A549 (cell line): Measurements from ENCODE around the gene SLC29A3. TPM values are rescaled to one million over a fixed set of nuclear protein-coding genes. Genes with fewer than 3 reads are reported as not detected.

Experiments
- ATAC-seq, 2 experiments: fragments of 200-7000 bp in 1 of 2; fragments of >200 bp in 1 of 2; cut with Nextera tagmentation in 1 of 2; cut with Tn5 transposase in 1 of 2; 3 replicates each; pipeline versions ENCODE4 v1.8.0 to v1.9.1; 2018 to 2020; ENCODE audit warnings: mild to moderate bottlenecking in 1 of 2, moderate library complexity in 1 of 2
- CTCF ChIA-PET: fragments of 300-600 bp; sonication (Branson Sonifier 250); formaldehyde crosslinking; extraction: SDS; loops from one replicate; lab custom pipeline; 2021; ENCODE audit warnings: antibody characterized with exemption, inconsistent platforms; lab: Yijun Ruan, JAX
- POLR2A ChIA-PET: fragments of 350-600 bp; formaldehyde crosslinking; extraction: SDS; loops from one replicate; lab custom pipeline; 2021; ENCODE audit warnings: antibody characterized with exemption, inconsistent platforms; lab: Yijun Ruan, JAX
- DNase-seq, 2 experiments: peaks; one replicate each; pipeline versions ENCODE4 v3.0.0 to v3.0.0-alpha.2; 2011 to 2016; ENCODE audit warnings: low read depth in 1 of 2, low spot score in 1 of 2
- FAIRE-seq: peaks from 2 replicates; lab custom pipeline; 2011; peaks lifted over from hg19 to GRCh38; lab: Jason Lieb, UNC
- H3K27ac ChIP-seq, 2 experiments: fragments of >200 bp; sonication (Bioruptor Twin); formaldehyde crosslinking; 3 replicates each; pipeline ENCODE4 v1.5.1; 2016 to 2017
- H3K4me1 ChIP-seq: fragments of >200 bp; sonication (Bioruptor Twin); formaldehyde crosslinking; 3 replicates; pipeline ENCODE4 v1.6.1; 2016
- H3K4me2 ChIP-seq: fragments of >200 bp; sonication (Bioruptor Twin); formaldehyde crosslinking; 3 replicates; pipeline ENCODE4 v1.6.1; 2016
- H3K4me3 ChIP-seq: fragments of >200 bp; sonication (Bioruptor Twin); formaldehyde crosslinking; 3 replicates; pipeline ENCODE4 v1.5.1; 2016
- H3K9me3 ChIP-seq: fragments of >200 bp; sonication (Bioruptor Twin); formaldehyde crosslinking; 3 replicates; pipeline ENCODE4 v1.6.1; 2016
- BHLHE40 ChIP-seq: IDR thresholded peaks from 2 replicates; pipeline ENCODE4 v1.6.1; 2012; ENCODE audit warnings: low read depth, low read length, inconsistent platforms
- CEBPB ChIP-seq, 2 experiments: fragments of >200 bp in 1 of 2; sonication (Bioruptor Twin) in 1 of 2; formaldehyde crosslinking in 1 of 2; IDR thresholded peaks; 2 replicates each; pipeline ENCODE4 v1.6.1; 2012 to 2016
- CHD2 ChIP-seq: fragments of 150-350 bp; IDR thresholded peaks from 2 replicates; pipeline ENCODE4 v1.6.1; 2014; ENCODE audit warnings: low read length; ENCODE audit not compliant: partially characterized antibody
- CHD4 ChIP-seq: fragments of 200-600 bp; sonication (generic); IDR thresholded peaks from 2 replicates; pipeline ENCODE4 v1.6.1; 2016; ENCODE audit warnings: antibody characterized with exemption, mild to moderate bottlenecking, borderline replicate concordance
- EP300 ChIP-seq, 2 experiments: fragments of >200 bp; sonication (Bioruptor Twin); formaldehyde crosslinking; IDR thresholded peaks; 2 replicates in 1 of 2; 3 replicates in 1 of 2; pipeline ENCODE4 v1.6.1; 2016 to 2017
- FOXS1 ChIP-seq: fragments of 250-450 bp; sonication (Bioruptor Pico); IDR thresholded peaks from 2 replicates; pipeline ENCODE4 v1.5.0; 2020; ENCODE audit warnings: mild to moderate bottlenecking, moderate library complexity
- GATA3 ChIP-seq: IDR thresholded peaks from 2 replicates; pipeline ENCODE4 v1.6.1; 2012; ENCODE audit warnings: borderline replicate concordance
- HES2 ChIP-seq: fragments of >200 bp; sonication (Bioruptor Twin); formaldehyde crosslinking; IDR thresholded peaks from 2 replicates; pipeline ENCODE4 v1.6.1; 2016
- HEYL ChIP-seq: fragments of 250-450 bp; sonication (Bioruptor Pico); IDR thresholded peaks from 2 replicates; pipeline ENCODE4 v1.8.0; 2021; ENCODE audit warnings: mild to moderate bottlenecking, moderate library complexity
- HOXB13 ChIP-seq: fragments of 250-450 bp; sonication (Bioruptor Pico); IDR thresholded peaks from 2 replicates; pipeline ENCODE4 v1.5.0; 2020; ENCODE audit warnings: low read depth, mild to moderate bottlenecking, moderate library complexity
- JUN ChIP-seq, 2 experiments: fragments of >200 bp; sonication (Bioruptor Twin); formaldehyde crosslinking; IDR thresholded peaks; 2 replicates in 1 of 2; 3 replicates in 1 of 2; pipeline ENCODE4 v1.6.1; 2016 to 2017
- JUNB ChIP-seq: fragments of >200 bp; sonication (Bioruptor Twin); formaldehyde crosslinking; IDR thresholded peaks from 2 replicates; pipeline ENCODE4 v1.6.1; 2016
- KDM1A ChIP-seq: fragments of 200-600 bp; sonication (generic); IDR thresholded peaks from 2 replicates; pipeline ENCODE4 v1.6.1; 2016; ENCODE audit warnings: low read depth, mild to moderate bottlenecking
- KDM5A ChIP-seq: fragments of 200-600 bp; sonication (generic); IDR thresholded peaks from 2 replicates; pipeline ENCODE4 v1.6.1; 2016; ENCODE audit warnings: antibody characterized with exemption, mild to moderate bottlenecking
- MYC ChIP-seq: IDR thresholded peaks from 2 replicates; pipeline ENCODE4 v1.6.1; 2012; ENCODE audit warnings: mild to moderate bottlenecking, inconsistent platforms, low read length, improper control_type of control experiment, borderline replicate concordance
- RCOR1 ChIP-seq: fragments of 150-350 bp; IDR thresholded peaks from 2 replicates; pipeline ENCODE4 v1.6.1; 2014; ENCODE audit warnings: antibody characterized with exemption, low read length, low read depth
- REST ChIP-seq: fragments of 200-600 bp; sonication (generic); IDR thresholded peaks from 2 replicates; pipeline ENCODE4 v1.6.1; 2016; ENCODE audit warnings: antibody characterized with exemption, mild to moderate bottlenecking, moderate library complexity
- RNF2 ChIP-seq: fragments of 200-600 bp; sonication (generic); IDR thresholded peaks from 2 replicates; pipeline ENCODE4 v1.6.1; 2016; ENCODE audit warnings: low read depth, mild to moderate bottlenecking, antibody characterized with exemption, moderate library complexity, borderline replicate concordance
- TFCP2L1 ChIP-seq: fragments of 250-450 bp; sonication (Bioruptor Pico); IDR thresholded peaks from 2 replicates; pipeline ENCODE4 v1.5.0; 2021; ENCODE audit warnings: mild to moderate bottlenecking
- USF2 ChIP-seq: fragments of 450-650 bp; IDR thresholded peaks from 2 replicates; pipeline ENCODE4 v1.6.1; 2014; ENCODE audit warnings: antibody characterized with exemption
- ZNF302 ChIP-seq: fragments of 250-450 bp; sonication (Bioruptor Pico); IDR thresholded peaks from 2 replicates; pipeline ENCODE4 v1.9.0; 2021; ENCODE audit warnings: inconsistent platforms, mild to moderate bottlenecking, moderate library complexity
- WGBS: methylation state at CpG from one replicate; pipeline ENCODE4 v1.1.6; 2017; ENCODE audit errors: missing lambda C conversion rate; 5-methylcytosine and 5-hydroxymethylcytosine counted together
- polyA plus RNA-seq, 4 experiments: library from polyadenylated mRNA; depleted of rRNA in 3 of 4; stranded (reverse); fragments of >200 nt; fragmentation: RNase III in 1 of 4; extraction: RNeasy Plus Mini Kit Qiagen cat#74134 plus additional on column Dnase treatment in 1 of 4; gene quantifications; 2 replicates in 3 of 4; 3 replicates in 1 of 4; pipeline ENCODE4 v1.2.3, GENCODE V29; 2011 to 2017

The SLC29A3 gene
- polyA plus RNA-seq, 2 of the 4 experiments (the other 2 are of a cell fraction), result 7.2 to 11.4 TPM

- DNase-seq, result peak; percentile 32 to 51
- H3K4me3 ChIP-seq, result no peak overlapping the region
- FAIRE-seq, result no peak
- ATAC-seq, result peak in 1 of 2 experiments; percentile 55; a peak in 3 of 6 replicates
- ChIA-PET CTCF (interaction anchor here (0.7 to 3.9 kb wide), 10 partner anchors 9 to 225 kb away, joined by 3 to 26 read pairs (median 3); partner anchors contain the start of genes CDH23 and SLC29A3), POLR2A (interaction anchor here (0.8 to 1.9 kb wide), 2 partner anchors 24 to 34 kb away, joined by 7 to 9 read pairs; partner anchors contain the start of gene SLC29A3)
- 78% methylated on average over 5 of the region's 5 CpGs for WGBS
- H3K4me2 ChIP-seq, result peak overlapping the region; percentile 51
- H3K27ac ChIP-seq, result peak overlapping the region; percentile 80 to 92
- TF ChIP-seq FOXS1 (CRISPR knock-in tag) (no peak), HES2 (no peak), ZNF302 (CRISPR knock-in tag) (no peak), HEYL (CRISPR knock-in tag) (no peak), GATA3 (no peak), TFCP2L1 (CRISPR knock-in tag) (no peak), BHLHE40 (no peak), REST (no peak), RCOR1 (no peak), USF2 (no peak), HOXB13 (CRISPR knock-in tag) (no peak), JUNB (peak; percentile 61), JUN (IDR thresholded peaks at IDR 0.05) (0 out of 5 replicates have a peak, but pooled peaks of 1 of the 2 experiments have one; percentile 34), KDM1A (no peak), EP300 (IDR thresholded peaks at IDR 0.05) (peak in 1 of 2 experiments; percentile 39; a peak in 1 of 5 replicates), KDM5A (no peak), CEBPB (IDR thresholded peaks at IDR 0.05) (peak in 1 of 2 experiments; percentile 18; a peak in 1 of 4 replicates), RNF2 (no peak)
- peaks cover 79% of the 10 kb centered on the region for H3K4me1 ChIP-seq
- no peaks in the 10 kb centered on the region for H3K9me3 ChIP-seq
These were observed 24.3 kb downstream of the SLC29A3 start for GRCh38 chr10:71343392-71343773.

- POLR2A ChIA-PET, result interaction anchor here (1.9 kb wide), 1 partner anchor 33 kb away, joined by 7 read pairs; no protein-coding TSS in a partner anchor
- ATAC-seq (no peak), DNase-seq (no peak), FAIRE-seq (no peak)
- H3K4me1 ChIP-seq, result peaks cover 79% of the 10 kb centered on the region
- peak overlapping the region; percentile 80 to 92 for H3K27ac ChIP-seq
- 91% methylated on average over 9 of the region's 9 CpGs for WGBS
- no peak for TF ChIP-seq CHD4
- TF ChIP-seq CHD2, result no peak
- TF ChIP-seq MYC, result no peak
- H3K9me3 ChIP-seq, result no peaks in the 10 kb centered on the region
- no peak overlapping the region for H3K4me3 ChIP-seq
- CTCF ChIA-PET, result interaction anchor here (0.7 to 3.9 kb wide), 9 partner anchors 10 to 265 kb away, joined by 3 to 26 read pairs (median 4); partner anchors contain the start of genes CDH23 and SLC29A3
- peak overlapping the region; percentile 51 for H3K4me2 ChIP-seq
These were observed 25.3 kb downstream of the SLC29A3 start for GRCh38 chr10:71344154-71344925.
